Measurements from ENCODE around the gene SV2C.

Gene SV2C

GRCh38 chr5:76104027-76104426 is 20.8 kb downstream of the SV2C start:
- DNase-seq (ENCODE audit: low read depth) = no peak

- DNase-seq (ENCODE audit: low read depth) = no peak
These were observed 23.0 kb downstream of the SV2C start for GRCh38 chr5:76106149-76106548.

GRCh38 chr5:76111477-76112174 is 28.4 kb downstream of the SV2C start:
- no peak for DNase-seq (ENCODE audit: low read depth)

GRCh38 chr5:76113103-76113502 is 29.9 kb downstream of the SV2C start:
- DNase-seq (ENCODE audit: low read depth) = no peak

GRCh38 chr5:76114179-76114851 is 31.1 kb downstream of the SV2C start:
- DNase-seq (ENCODE audit: low read depth) = no peak

- no peak for DNase-seq (ENCODE audit: low read depth)
These were observed 42.2 kb downstream of the SV2C start for GRCh38 chr5:76125346-76125745.

- no peak for DNase-seq (ENCODE audit: low read depth)
These were observed 42.7 kb downstream of the SV2C start for GRCh38 chr5:76125888-76126287.

- no peak for DNase-seq (ENCODE audit: low read depth)
These were observed 50.8 kb downstream of the SV2C start for GRCh38 chr5:76134003-76134402.

GRCh38 chr5:76134646-76135045 is 51.5 kb downstream of the SV2C start:
- DNase-seq (ENCODE audit: low read depth) = no peak

- no peak for DNase-seq (ENCODE audit: low read depth)
These were observed 54.8 kb downstream of the SV2C start for GRCh38 chr5:76137887-76138542.

- DNase-seq (ENCODE audit: low read depth) = no peak
These were observed 60.7 kb downstream of the SV2C start for GRCh38 chr5:76143884-76144283.

- no peak for DNase-seq (ENCODE audit: low read depth)
These were observed 61.5 kb downstream of the SV2C start for GRCh38 chr5:76144513-76145274.

- DNase-seq (ENCODE audit: low read depth) = no peak
These were observed 62.8 kb downstream of the SV2C start for GRCh38 chr5:76145945-76146344.

GRCh38 chr5:76149636-76150035 is 66.5 kb downstream of the SV2C start:
- DNase-seq (ENCODE audit: low read depth) = no peak

GRCh38 chr5:76152161-76152560 is 69.0 kb downstream of the SV2C start:
- no peak for DNase-seq (ENCODE audit: low read depth)

- no peak for DNase-seq (ENCODE audit: low read depth)
These were observed 69.5 kb downstream of the SV2C start for GRCh38 chr5:76152700-76153099.

GRCh38 chr5:76153271-76153670 is 70.1 kb downstream of the SV2C start:
- DNase-seq (ENCODE audit: low read depth) = no peak

GRCh38 chr5:76154009-76154690 is 71.0 kb downstream of the SV2C start:
- no peak for DNase-seq (ENCODE audit: low read depth)

GRCh38 chr5:76155536-76155935 is 72.4 kb downstream of the SV2C start:
- DNase-seq (ENCODE audit: low read depth) = no peak

- no peak for DNase-seq (ENCODE audit: low read depth)
These were observed 79.2 kb downstream of the SV2C start for GRCh38 chr5:76162335-76162734.

GRCh38 chr5:76163111-76163628 is 80.0 kb downstream of the SV2C start:
- no peak for DNase-seq (ENCODE audit: low read depth)

GRCh38 chr5:76165029-76165428 is 81.8 kb downstream of the SV2C start:
- no peak for DNase-seq (ENCODE audit: low read depth)
